HG03442 (cell line): ENCODE measurements around the gene PKLR.
A peak's percentile ranks its signal among the peaks of the same experiment; 100 is the strongest.
"Not testable (repeated sequence)": the region's sequence is repeated elsewhere in the genome, so short reads cannot be mapped to it uniquely, and the experiment has no call there.

Experiments
- ATAC-seq: cut with Tn5 transposase; IDR thresholded peaks from one replicate; pipeline ENCODE4 v1.9.1; 2021; ENCODE audit warnings: mild to moderate bottlenecking, moderate library complexity; ENCODE audit not compliant: unreplicated experiment

Gene PKLR

GRCh38 chr1:155256058-155256852 lies 45.0 kb downstream of the PKLR start:
- no peak for ATAC-seq

- ATAC-seq = peak; percentile 51
These were observed 45.8 kb downstream of the PKLR start, which contains the start of gene ENTREP3 for GRCh38 chr1:155255243-155256007. ENTREP3 (minus strand) TSS chr1:155255483; CDS start chr1:155254877, 606 bp downstream.

GRCh38 chr1:155254714-155255242 lies 46.5 kb downstream of the PKLR start:
- ATAC-seq = no peak

- ATAC-seq = no peak
These were observed 47.0 kb downstream of the PKLR start for GRCh38 chr1:155254228-155254713.

- ATAC-seq = no peak
These were observed 47.4 kb downstream of the PKLR start for GRCh38 chr1:155253797-155254196.

GRCh38 chr1:155253208-155253607 lies 48.0 kb downstream of the PKLR start:
- ATAC-seq = no peak

- ATAC-seq = no peak
These were observed 49.7 kb downstream of the PKLR start for GRCh38 chr1:155251566-155251965.

GRCh38 chr1:155250633-155251449 lies 50.4 kb downstream of the PKLR start:
- ATAC-seq = peak; percentile 74

GRCh38 chr1:155250246-155250632 lies 51.0 kb downstream of the PKLR start:
- peak; percentile 27 for ATAC-seq

GRCh38 chr1:155247667-155248553 lies 53.3 kb downstream of the PKLR start:
- ATAC-seq = no peak

- not testable (repeated sequence) for ATAC-seq
These were observed 54.4 kb downstream of the PKLR start for GRCh38 chr1:155246796-155247195.

GRCh38 chr1:155245163-155245524 lies 56.1 kb downstream of the PKLR start:
- ATAC-seq = no peak

- ATAC-seq = peak; percentile 89
These were observed 56.7 kb downstream of the PKLR start for GRCh38 chr1:155244368-155245162.

GRCh38 chr1:155242805-155243358 lies 58.4 kb downstream of the PKLR start:
- ATAC-seq = no peak

GRCh38 chr1:155241841-155242264 lies 59.4 kb downstream of the PKLR start:
- no peak for ATAC-seq

GRCh38 chr1:155241069-155241679 lies 60.1 kb downstream of the PKLR start:
- no peak for ATAC-seq
